Astrocyte of the hippocampus (primary cell): Measurements from ENCODE around the gene GPR152.
A peak's percentile ranks its signal among the peaks of the same experiment; 100 is the strongest.
"Not testable (repeated sequence)": the region's sequence is repeated elsewhere in the genome, so short reads cannot be mapped to it uniquely, and the experiment has no call there.

ENCODE experiments used
- DNase-seq: peaks from one replicate; pipeline ENCODE4 v3.0.0; 2011; ENCODE audit warnings: low read depth, low spot score

The GPR152 gene

DNA sequence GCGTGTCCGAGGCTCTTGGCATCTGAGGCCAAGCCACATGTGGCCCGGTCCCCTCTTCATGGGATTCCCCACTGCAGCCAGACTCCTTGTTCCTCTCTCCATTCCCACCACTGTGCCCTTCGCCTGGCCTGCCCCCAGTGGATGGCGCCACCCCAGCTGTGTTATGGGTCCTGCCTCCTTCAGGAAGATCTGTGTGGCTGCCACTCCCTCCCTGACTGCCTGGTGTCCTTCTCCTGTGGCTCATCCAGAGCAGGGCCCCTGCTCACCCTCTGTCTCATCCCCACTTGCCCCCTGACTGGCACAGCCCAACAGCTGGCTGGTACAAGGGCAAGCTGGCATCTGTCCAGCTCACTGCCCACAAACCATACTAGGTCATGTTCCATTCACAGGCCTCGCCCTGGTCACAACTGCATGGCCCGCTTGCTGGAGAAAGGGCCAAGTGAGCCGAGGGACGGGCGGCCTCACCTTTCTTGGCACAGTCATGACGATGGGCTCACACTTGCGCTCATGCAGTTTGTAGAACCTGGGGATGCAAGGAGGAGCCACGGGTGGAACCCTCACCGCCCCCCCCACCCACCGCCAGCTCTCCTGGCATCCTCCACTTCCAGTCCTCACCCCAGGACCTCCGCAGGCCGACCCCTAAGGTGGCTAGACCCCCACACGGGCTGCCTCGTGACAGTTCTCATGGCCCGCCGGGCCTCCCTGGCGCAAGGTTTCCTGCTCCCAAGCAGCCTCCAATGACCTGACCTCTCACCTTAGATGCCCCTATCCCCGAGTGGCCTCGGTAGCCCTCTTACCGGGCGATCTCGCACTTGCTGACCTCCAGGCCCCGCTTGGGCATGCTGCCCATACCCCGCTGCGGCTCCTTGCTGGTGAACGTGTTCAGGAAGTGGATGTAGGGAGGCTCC, 13.0 kb downstream of the GPR152 start:
- DNase-seq = no peak

GRCh38 chr11:67438158-67438902, 14.2 kb downstream of the GPR152 start:
- no peak for DNase-seq

DNA sequence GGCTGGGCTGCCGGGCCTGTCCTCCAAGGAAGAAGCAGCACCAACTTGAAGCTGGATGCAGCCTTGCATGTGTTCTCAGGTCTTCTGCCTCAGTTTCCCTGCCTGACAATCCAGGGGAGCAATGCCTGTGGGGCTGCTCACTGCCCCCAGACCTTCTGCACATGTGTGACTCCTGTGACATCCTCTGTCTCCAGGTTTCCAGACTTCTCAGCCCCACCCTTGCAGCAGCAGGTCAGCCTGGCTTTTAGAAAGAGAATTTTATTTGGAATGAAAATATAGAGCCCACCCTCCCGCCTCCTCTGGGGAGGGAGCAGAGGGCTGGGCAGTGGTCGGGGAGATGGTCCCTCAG, 14.7 kb downstream of the GPR152 start:
- DNase-seq = no peak

DNA sequence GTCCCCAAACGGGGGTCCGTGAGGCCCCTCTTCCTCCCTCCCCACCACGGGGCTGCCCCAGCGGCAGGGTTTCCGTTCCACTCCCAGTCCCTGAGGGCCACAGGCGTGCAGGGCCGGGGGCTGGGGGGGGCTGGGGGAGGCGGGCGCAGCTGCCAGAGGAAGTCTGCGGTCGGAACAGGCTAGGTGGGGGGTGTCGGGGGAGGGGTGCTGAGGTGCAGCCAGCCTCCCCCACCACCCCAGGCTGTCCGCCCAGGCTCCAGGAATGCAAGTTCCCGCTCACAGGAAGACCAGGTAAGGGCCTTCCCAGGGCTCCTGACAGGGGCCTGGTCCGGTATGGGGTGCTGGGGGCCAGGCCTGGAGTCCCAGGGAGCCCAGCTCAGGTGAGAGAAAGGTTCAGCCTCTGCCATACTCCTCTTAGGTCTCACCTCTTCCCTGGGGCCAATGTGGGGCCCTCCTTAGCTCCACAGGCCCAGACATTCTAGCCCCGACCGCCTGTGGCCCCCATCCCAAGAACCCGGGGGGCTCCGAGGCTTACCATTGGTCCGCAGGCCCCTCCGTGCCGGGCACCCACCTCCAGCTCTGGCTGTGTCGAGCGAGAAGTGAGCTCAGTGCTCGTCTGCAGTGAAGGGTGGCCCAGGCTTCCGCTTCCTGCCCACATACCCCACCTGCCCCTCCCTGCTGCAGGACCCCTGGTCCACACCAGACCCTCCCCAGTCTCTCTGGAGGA, 15.3 kb downstream of the GPR152 start, which contains the start of gene PTPRCAP:
Gene PTPRCAP (minus strand): TSS at position 601 of the 727 bp plus-strand sequence. CDS start 63 bp downstream, at position 538.
- no peak for DNase-seq

DNA sequence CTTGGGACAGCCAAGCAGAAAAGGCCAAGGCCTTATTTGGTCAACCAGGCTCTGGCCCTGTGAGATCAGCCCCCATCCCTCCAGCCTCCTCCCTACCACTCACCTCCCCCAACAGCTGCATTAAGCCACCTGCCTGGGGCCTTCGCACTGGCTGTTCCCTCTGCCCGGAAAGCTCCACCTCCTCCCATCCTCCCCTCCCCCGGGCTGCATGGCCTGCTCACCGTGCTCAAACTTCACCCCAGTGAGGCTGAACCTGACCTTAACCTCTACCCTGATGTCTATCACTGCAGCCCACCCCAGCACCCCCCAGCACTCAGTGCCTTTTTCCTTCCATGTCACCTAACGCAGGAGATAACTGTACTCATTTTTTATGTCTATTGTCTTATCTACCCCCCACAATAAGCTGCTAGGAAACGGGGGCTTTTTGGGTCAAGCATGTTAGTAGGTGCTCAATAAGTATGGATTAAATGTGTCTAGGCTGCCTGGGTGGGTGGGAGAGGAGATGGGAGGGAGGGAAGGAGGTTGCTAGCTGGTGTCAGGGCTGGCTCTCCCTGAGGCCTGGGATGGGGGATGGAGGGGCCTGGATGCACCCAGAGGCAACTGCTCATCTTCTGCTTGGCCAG, 16.0 kb downstream of the GPR152 start:
- no peak for DNase-seq

- no peak for DNase-seq
Observed at GRCh38 chr11:67435727-67436458, 16.6 kb downstream of the GPR152 start.

DNA sequence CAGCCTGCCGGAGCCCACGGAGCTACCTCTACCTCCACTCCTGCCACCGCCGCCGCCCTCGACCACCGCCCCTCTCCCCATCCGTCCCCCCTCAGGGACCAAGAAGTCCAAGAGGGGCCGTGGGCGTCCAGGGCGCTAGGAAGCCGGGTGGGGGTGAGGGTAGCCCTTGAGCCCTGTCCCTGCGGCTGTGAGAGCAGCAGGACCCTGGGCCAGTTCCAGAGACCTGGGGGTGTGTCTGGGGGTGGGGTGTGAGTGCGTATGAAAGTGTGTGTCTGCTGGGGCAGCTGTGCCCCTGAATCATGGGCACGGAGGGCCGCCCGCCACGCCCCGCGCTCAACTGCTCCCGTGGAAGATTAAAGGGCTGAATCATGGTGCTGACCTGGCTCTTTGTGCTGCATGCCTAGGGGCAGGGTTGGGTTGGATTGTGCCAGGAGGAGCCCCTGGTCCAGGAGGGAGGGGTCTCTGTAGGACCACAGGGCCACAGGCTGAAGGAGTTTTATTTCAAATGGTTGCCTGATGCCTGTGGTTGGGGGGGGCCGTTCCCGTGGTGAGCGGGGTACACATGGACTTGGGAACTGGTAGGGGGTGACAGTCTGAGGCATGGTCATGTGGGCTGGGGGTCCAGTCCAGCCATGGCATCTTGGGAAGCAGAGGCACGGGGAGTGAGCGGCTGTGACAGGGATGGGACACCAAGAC, 17.4 kb downstream of the GPR152 start:
- no peak for DNase-seq

DNA sequence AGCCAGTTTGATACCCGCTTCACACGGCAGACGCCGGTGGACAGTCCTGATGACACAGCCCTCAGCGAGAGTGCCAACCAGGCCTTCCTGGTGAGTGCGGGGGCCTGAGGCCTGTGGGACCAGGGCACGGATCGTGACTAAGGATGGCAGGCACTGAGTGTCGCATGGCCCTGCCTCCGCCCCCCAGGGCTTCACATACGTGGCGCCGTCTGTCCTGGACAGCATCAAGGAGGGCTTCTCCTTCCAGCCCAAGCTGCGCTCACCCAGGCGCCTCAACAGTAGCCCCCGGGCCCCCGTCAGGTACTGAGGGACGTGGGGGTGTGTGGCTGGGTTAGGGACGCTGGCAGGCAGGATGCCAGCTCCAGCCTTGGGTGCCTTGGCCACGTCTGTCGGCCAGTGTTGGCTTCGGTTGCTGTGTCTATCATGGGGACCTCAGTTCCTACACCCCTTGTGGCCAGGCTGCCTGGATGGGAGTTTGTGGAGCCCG, 18.1 kb downstream of the GPR152 start:
- no peak for DNase-seq

DNA sequence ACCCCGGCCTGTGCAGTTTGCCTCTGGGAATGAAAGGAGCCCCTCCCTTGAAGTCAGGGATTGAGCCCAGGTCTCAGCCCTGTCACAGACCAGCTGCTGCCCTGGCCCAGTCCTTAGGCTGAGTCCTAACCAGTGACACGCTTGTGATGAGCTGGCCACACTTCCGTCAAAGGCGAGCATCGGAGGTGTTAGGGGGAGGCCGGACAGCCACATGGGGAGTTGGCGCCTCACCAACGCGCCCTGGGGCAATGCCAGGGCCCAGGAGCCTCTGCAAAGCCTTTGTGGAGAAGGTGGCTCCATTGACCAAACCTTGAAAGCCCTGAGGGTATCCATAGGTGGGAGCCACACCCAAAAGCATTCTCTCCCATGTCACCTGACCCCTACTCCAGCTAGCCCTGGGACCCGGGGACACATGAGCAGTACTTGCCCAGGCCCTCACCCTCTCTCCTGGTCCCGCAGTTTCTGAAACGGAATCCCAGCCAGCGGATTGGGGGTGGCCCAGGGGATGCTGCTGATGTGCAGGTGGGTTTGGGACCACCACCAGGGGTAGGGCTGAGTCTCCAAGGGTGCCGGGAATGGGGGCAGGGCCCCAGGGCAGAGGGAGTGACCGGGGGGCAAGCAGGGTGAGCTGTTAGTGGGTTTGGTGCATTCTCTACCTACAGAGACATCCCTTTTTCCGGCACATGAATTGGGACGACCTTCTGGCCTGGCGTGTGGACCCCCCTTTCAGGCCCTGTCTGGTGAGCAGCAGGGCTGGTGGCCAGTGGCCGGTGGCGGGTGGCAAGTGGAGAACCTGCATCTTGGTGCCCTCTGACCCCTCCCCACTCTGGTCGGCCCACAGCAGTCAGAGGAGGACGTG, 18.8 kb downstream of the GPR152 start:
- no peak for DNase-seq

GRCh38 chr11:67432655-67433349, 19.7 kb downstream of the GPR152 start:
- no peak for DNase-seq

- no peak for DNase-seq
Observed at GRCh38 chr11:67431346-67432249, 20.9 kb downstream of the GPR152 start.

DNA sequence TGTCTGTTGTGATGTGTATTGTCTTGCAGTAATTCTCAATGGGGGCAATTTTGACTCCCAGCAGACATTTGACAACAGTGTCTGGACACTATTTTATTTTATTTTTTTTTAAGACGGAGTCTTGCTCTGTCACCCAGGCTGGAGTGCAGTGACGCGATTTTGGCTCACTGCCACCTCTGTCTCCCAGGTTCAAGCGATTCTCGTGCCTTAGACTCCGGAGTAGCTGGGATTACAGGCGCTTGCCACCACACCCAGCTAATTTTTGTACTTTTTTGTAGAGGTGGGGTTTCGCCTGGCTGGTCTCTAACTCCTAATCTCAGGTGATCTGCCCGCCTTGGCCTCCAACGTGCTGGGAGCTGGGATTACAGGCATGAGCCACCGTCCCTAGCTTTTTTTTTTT, 22.8 kb downstream of the GPR152 start:
- DNase-seq = no peak

- DNase-seq = no peak
Observed at GRCh38 chr11:67429038-67429668, 23.4 kb downstream of the GPR152 start.

- DNase-seq = peak; percentile 99
Observed at GRCh38 chr11:67428052-67429001, 24.2 kb downstream of the GPR152 start, which contains the start of gene RPS6KB2. Gene RPS6KB2, plus strand, starts transcription at chr11:67428494. Its CDS starts 52 bp downstream, at chr11:67428546.

GRCh38 chr11:67427364-67427859, 25.1 kb downstream of the GPR152 start:
- DNase-seq = not testable (repeated sequence)
